ENCODE data around the gene NAIF1. TPM values are rescaled to one million over a fixed set of nuclear protein-coding genes. Genes with fewer than 3 reads are reported as not detected.

Gene NAIF1
- total RNA-seq, 1 experiment from 2014 or later = 14.6 TPM

- ATAC-seq (no peak), DNase-seq (ENCODE audit: low read depth, low spot score) (no peak)
- H3K9me3 ChIP-seq (ENCODE audit: control insufficient read depth, insufficient read depth, low read depth, low read length) = no peaks in the 10 kb centered on the region
- intact Hi-C loops (cut with micrococcal nuclease; ENCODE audit: unreplicated experiment) = no loop called here
- peak overlapping the region; percentile 25 for H3K27ac ChIP-seq (ENCODE audit: low read length)
- no peak overlapping the region for H3K4me3 ChIP-seq (ENCODE audit: low read depth in 2 of 2, low read length in 2 of 2)
- no peaks in the 10 kb centered on the region for H3K27me3 ChIP-seq (ENCODE audit: control insufficient read depth, insufficient read depth, low read length)
- H3K36me3 ChIP-seq (ENCODE audit: control insufficient read depth, insufficient read depth, low read length) = no peaks in the 10 kb centered on the region
- ChIA-PET CTCF (no interaction called here), POLR2A (no interaction called here)
- no peak for TF ChIP-seq CTCF (IDR thresholded peaks at IDR 0.05)
- TF ChIP-seq TCF7L2 (IDR thresholded peaks at IDR 0.05; ENCODE audit: low read depth, low read length) = no peak
- TF ChIP-seq SIN3A (IDR thresholded peaks at IDR 0.05; ENCODE audit: borderline replicate concordance, insufficient read depth, low read depth, low read length) = no peak
- TF ChIP-seq REST (IDR thresholded peaks at IDR 0.05; ENCODE audit: insufficient read depth in 1 of 2, low read depth in 2 of 2, low read length in 1 of 2) = no peak
- TF ChIP-seq POLR2AphosphoS5 (IDR thresholded peaks at IDR 0.05; ENCODE audit: low read depth, low read length) = no peak
- in situ Hi-C loops (cut with HindIII; ENCODE audit: low pct_unique_long_range_greater_than_20kb, low sequenced_read_pairs) = no loop called here
- BruUV-seq (replicated peaks) = no TSS peak
- H3K4me1 ChIP-seq (ENCODE audit: control insufficient read depth, insufficient read depth, low read length) = peaks cover 20% of the 10 kb centered on the region
Observed at GRCh38 chr9:128015696-128016095, 51.4 kb downstream of the NAIF1 start.

Other genes starting within 250 kb of the NAIF1 start
- gene ENG, start 212.7 kb downstream of the NAIF1 start, total RNA-seq (2021; ENCODE audit: unreplicated experiment) = 25.1 TPM
- gene AK1, start 189.6 kb downstream of the NAIF1 start, total RNA-seq (2021; ENCODE audit: unreplicated experiment) = 62.1 TPM
- gene ST6GALNAC6, start 167.7 kb downstream of the NAIF1 start, total RNA-seq (2021; ENCODE audit: unreplicated experiment) = 50.2 TPM
- 38.0 TPM for gene ST6GALNAC4, start 150.3 kb downstream of the NAIF1 start, total RNA-seq (2021; ENCODE audit: unreplicated experiment)
- gene PIP5KL1, start 136.5 kb downstream of the NAIF1 start, total RNA-seq (2021; ENCODE audit: unreplicated experiment) = 7.8 TPM
- 58.7 TPM for gene DPM2, start 129.5 kb downstream of the NAIF1 start, total RNA-seq (2021; ENCODE audit: unreplicated experiment)
- gene EEIG1, start 86.3 kb downstream of the NAIF1 start, total RNA-seq (2021; ENCODE audit: unreplicated experiment) = 361 TPM
- 10.7 TPM for gene SLC25A25, start 912 bp upstream of the NAIF1 start, total RNA-seq (2021; ENCODE audit: unreplicated experiment)
- gene PTGES2, start 60.4 kb upstream of the NAIF1 start, total RNA-seq (2021; ENCODE audit: unreplicated experiment) = 76.8 TPM
- 1.0 TPM for gene LCN2, start 82.1 kb upstream of the NAIF1 start, total RNA-seq (2021; ENCODE audit: unreplicated experiment)
- gene BBLN, start 92.9 kb upstream of the NAIF1 start, total RNA-seq (2021; ENCODE audit: unreplicated experiment) = 48.5 TPM
- gene CIZ1, start 124.3 kb upstream of the NAIF1 start, total RNA-seq (2021; ENCODE audit: unreplicated experiment) = 111 TPM
- gene DNM1, start 136.1 kb upstream of the NAIF1 start, total RNA-seq (2021; ENCODE audit: unreplicated experiment) = 18.7 TPM
- 69.6 TPM for gene GOLGA2, start 208.7 kb upstream of the NAIF1 start, total RNA-seq (2021; ENCODE audit: unreplicated experiment)
- 28.3 TPM for gene SWI5, start 209.0 kb upstream of the NAIF1 start, total RNA-seq (2021; ENCODE audit: unreplicated experiment)